ENCODE data around the gene DPEP2.
A peak's percentile ranks its signal among the peaks of the same experiment; 100 is the strongest.
"Not testable (repeated sequence)": the region's sequence is repeated elsewhere in the genome, so short reads cannot be mapped to it uniquely, and the experiment has no call there.

Gene DPEP2

GRCh38 chr16:67996666-67997065 lies 2.6 kb downstream of the DPEP2 start:
- H3K27ac ChIP-seq: no peak overlapping the region
- DNase-seq (ENCODE audit: low spot score): no peak
- TF ChIP-seq CTCF (conservative IDR thresholded peaks at IDR 0.05; ENCODE audit: low read depth): no peak
- ChIA-PET CTCF (no interaction called here), POLR2A (ENCODE audit: low non-redundant PET) (no interaction called here)

- ChIA-PET POLR2A (ENCODE audit: low non-redundant PET) (no interaction called here), CTCF (interaction anchor here (0.7 to 1.2 kb wide), 4 partner anchors 13 to 532 kb away, joined by 3 to 7 read pairs (median 6); no protein-coding TSS in a partner anchor)
- DNase-seq (ENCODE audit: low spot score): no peak
- no peak overlapping the region for H3K27ac ChIP-seq
- TF ChIP-seq CTCF (conservative IDR thresholded peaks at IDR 0.05; ENCODE audit: low read depth): no peak
These were observed 3.9 kb downstream of the DPEP2 start for GRCh38 chr16:67995423-67995822.

- ChIA-PET POLR2A (ENCODE audit: low non-redundant PET) (interaction anchor here (0.6 kb wide), 1 partner anchor 29 kb away, joined by 3 read pairs; no protein-coding TSS in a partner anchor), CTCF (interaction anchor here (0.5 to 0.8 kb wide), 4 partner anchors 26 to 1459 kb away, joined by 4 to 7 read pairs (median 4); no protein-coding TSS in a partner anchor)
- DNase-seq (ENCODE audit: low spot score): not testable (repeated sequence)
- H3K27ac ChIP-seq: peak overlapping the region; percentile 53
These were observed 5.3 kb downstream of the DPEP2 start for GRCh38 chr16:67994040-67994408.

GRCh38 chr16:67993207-67994039 lies 5.9 kb downstream of the DPEP2 start:
- peak; percentile 97 for TF ChIP-seq CTCF (conservative IDR thresholded peaks at IDR 0.05; ENCODE audit: low read depth)
- ChIA-PET POLR2A (ENCODE audit: low non-redundant PET) (interaction anchor here (0.6 kb wide), 1 partner anchor 30 kb away, joined by 3 read pairs; no protein-coding TSS in a partner anchor), CTCF (interaction anchor here (0.5 to 0.8 kb wide), 3 partner anchors 25 to 49 kb away, joined by 4 to 7 read pairs (median 5); no protein-coding TSS in a partner anchor)
- H3K27ac ChIP-seq: peak overlapping the region; percentile 53
- peak; percentile 72 for DNase-seq (ENCODE audit: low spot score)

- POLR2A ChIA-PET (ENCODE audit: low non-redundant PET): no interaction called here
- CTCF ChIA-PET: interaction anchor here (1.4 to 2.7 kb wide), 2 partner anchors 13 to 48 kb away, joined by 5 to 18 read pairs; no protein-coding TSS in a partner anchor
- no peak for DNase-seq (ENCODE audit: low spot score)
- H3K27ac ChIP-seq: no peak overlapping the region
- no peak for TF ChIP-seq CTCF (conservative IDR thresholded peaks at IDR 0.05; ENCODE audit: low read depth)
These were observed 6.5 kb downstream of the DPEP2 start for GRCh38 chr16:67992661-67993206.

- no peak overlapping the region for H3K27ac ChIP-seq
- DNase-seq (ENCODE audit: low spot score): no peak
- POLR2A ChIA-PET (ENCODE audit: low non-redundant PET): no interaction called here
- no peak for TF ChIP-seq CTCF (conservative IDR thresholded peaks at IDR 0.05; ENCODE audit: low read depth)
- CTCF ChIA-PET: interaction anchor here (2.7 kb wide), 1 partner anchor 51 kb away, joined by 18 read pairs; no protein-coding TSS in a partner anchor
These were observed 9.3 kb downstream of the DPEP2 start for GRCh38 chr16:67990018-67990386.

Measured in RWPE1 (cell line).